Panc1 (cell line): ENCODE data around the gene ZCCHC24. TPM values are rescaled to one million over a fixed set of nuclear protein-coding genes. Genes with fewer than 3 reads are reported as not detected.

Experiments
- ATAC-seq: fragments of 200-7000 bp; cut with Tn5 transposase; 2 replicates; pipeline ENCODE4 v1.9.1; 2020; ENCODE audit warnings: mild to moderate bottlenecking, moderate library complexity
- BruUV-seq: library from RNA; stranded (reverse); fragments of 400-500 nt; replicated peaks from 2 replicates; lab custom pipeline; 2021; lab: Mats Ljungman, UMichigan
- CTCF ChIA-PET: fragments of 300-600 bp; sonication (Branson Sonifier 250); formaldehyde crosslinking; loops from one replicate; lab custom pipeline; 2022; ENCODE audit warnings: antibody characterized with exemption; lab: Charles Lee
- POLR2A ChIA-PET: fragments of 300-600 bp; sonication (Branson Sonifier 250); formaldehyde crosslinking; loops from one replicate; lab custom pipeline; 2022; ENCODE audit warnings: antibody characterized with exemption; lab: Charles Lee
- DNase-seq: peaks from one replicate; pipeline ENCODE4 v3.0.0-alpha.2; 2010; ENCODE audit warnings: low read depth, low spot score
- H3K27ac ChIP-seq: 2 replicates; pipeline ENCODE4 v1.5.1; 2011; ENCODE audit warnings: mild to moderate bottlenecking, low read length, inconsistent platforms
- H3K27me3 ChIP-seq: fragments of 200-500 bp; sonication (Bioruptor generic); 2 replicates; pipeline ENCODE4 v1.6.0; 2014; ENCODE audit warnings: low read length, inconsistent platforms; ENCODE audit not compliant: control insufficient read depth, insufficient read depth
- H3K36me3 ChIP-seq: fragments of 200-500 bp; sonication (Bioruptor generic); 2 replicates; pipeline ENCODE4 v1.5.1; 2014; ENCODE audit warnings: inconsistent platforms, mild to moderate bottlenecking, low read length, moderate library complexity; ENCODE audit not compliant: control insufficient read depth, insufficient read depth
- H3K4me1 ChIP-seq: 2 replicates; pipeline ENCODE4 v1.5.1; 2011; ENCODE audit warnings: inconsistent platforms, mild to moderate bottlenecking, low read length, moderate library complexity; ENCODE audit not compliant: control insufficient read depth, insufficient read depth
- H3K4me3 ChIP-seq, 2 experiments: 2 replicates each; pipeline ENCODE4 v1.5.1; 2011 to 2012; ENCODE audit warnings: low read depth in 2 of 2, low read length in 2 of 2, mild to moderate bottlenecking in 2 of 2, inconsistent platforms in 1 of 2, moderate library complexity in 1 of 2
- H3K9me3 ChIP-seq: fragments of 200-500 bp; sonication (Bioruptor generic); 2 replicates; pipeline ENCODE4 v1.5.1; 2014; ENCODE audit warnings: low read depth, mild to moderate bottlenecking, inconsistent platforms, low read length, moderate library complexity; ENCODE audit not compliant: control insufficient read depth, insufficient read depth
- CTCF ChIP-seq: fragments of 450-650 bp; IDR thresholded peaks from 2 replicates; pipeline ENCODE4 v1.5.1; 2017; ENCODE audit warnings: mild to moderate bottlenecking
- POLR2AphosphoS5 ChIP-seq: IDR thresholded peaks from 2 replicates; pipeline ENCODE4 v1.6.1; 2012; ENCODE audit warnings: mild to moderate bottlenecking, low read depth, low read length, moderate library complexity
- REST ChIP-seq, 2 experiments: IDR thresholded peaks; 2 replicates each; pipeline ENCODE4 v1.6.1; 2011 to 2012; ENCODE audit warnings: low read depth in 2 of 2, control low read depth in 1 of 2, low read length in 1 of 2, mild to moderate bottlenecking in 1 of 2, moderate library complexity in 1 of 2; ENCODE audit not compliant: insufficient read depth in 1 of 2
- SIN3A ChIP-seq: IDR thresholded peaks from 2 replicates; pipeline ENCODE4 v1.6.1; 2012; ENCODE audit warnings: low read depth, mild to moderate bottlenecking, low read length, moderate library complexity, borderline replicate concordance; ENCODE audit not compliant: insufficient read depth
- TCF7L2 ChIP-seq: IDR thresholded peaks from 2 replicates; pipeline ENCODE4 v1.6.1; 2011; ENCODE audit warnings: mild to moderate bottlenecking, low read depth, low read length, inconsistent platforms
- in situ Hi-C: cut with HindIII; loops from 2 replicates; pipeline ENCODE4 v1.10.0; 2016; ENCODE audit warnings: low sequenced_read_pairs, low pct_unique_long_range_greater_than_20kb
- intact Hi-C: fragments of 100-400 bp; cut with micrococcal nuclease; formaldehyde crosslinking; loops from one replicate; pipeline ENCODE4 v1.10.0; 2022; ENCODE audit not compliant: unreplicated experiment
- total RNA-seq: library from RNA; stranded (reverse); gene quantifications from one replicate; pipeline ENCODE4 v1.2.1, GENCODE V29; 2021; ENCODE audit not compliant: unreplicated experiment

The ZCCHC24 gene
- total RNA-seq, 1 experiment from 2014 or later, result 7.8 TPM

- POLR2A ChIA-PET, result no interaction called here
- Histone ChIP-seq H3K27ac (no peak overlapping the region), H3K9me3 (no peaks in the 10 kb centered on the region), H3K36me3 (no peaks in the 10 kb centered on the region), H3K27me3 (no peaks in the 10 kb centered on the region), H3K4me3 (no peak overlapping the region), H3K4me1 (peaks cover 5% of the 10 kb centered on the region)
- CTCF ChIA-PET, result interaction anchor here (0.5 to 0.8 kb wide), 2 partner anchors 63 to 77 kb away, joined by 3 to 5 read pairs; no protein-coding TSS in a partner anchor
- ATAC-seq (no peak), DNase-seq (no peak)
- in situ Hi-C loops (no loop called here), intact Hi-C loops (no loop called here)
- TF ChIP-seq CTCF, result no peak
- no peak for TF ChIP-seq SIN3A
- BruUV-seq, result no TSS peak
Observed at GRCh38 chr10:79397575-79398303, 47.7 kb downstream of the ZCCHC24 start.

- Histone ChIP-seq H3K4me1 (peaks cover 5% of the 10 kb centered on the region), H3K9me3 (no peaks in the 10 kb centered on the region), H3K4me3 (no peak overlapping the region), H3K27me3 (no peaks in the 10 kb centered on the region), H3K27ac (no peak overlapping the region), H3K36me3 (no peaks in the 10 kb centered on the region)
- BruUV-seq, result no TSS peak
- ChIA-PET POLR2A (no interaction called here), CTCF (interaction anchor here (0.8 kb wide), 1 partner anchor 62 kb away, joined by 3 read pairs; no protein-coding TSS in a partner anchor)
- TF ChIP-seq SIN3A (no peak), REST (IDR thresholded peaks at IDR 0.05; ENCODE audit: insufficient read depth in 1 of 2, low read depth in 2 of 2, low read length in 1 of 2) (no peak), CTCF (no peak), POLR2AphosphoS5 (no peak), TCF7L2 (no peak)
- ATAC-seq (no peak), DNase-seq (no peak)
- in situ Hi-C loops (no loop called here), intact Hi-C loops (no loop called here)
Observed at GRCh38 chr10:79397051-79397450, 48.4 kb downstream of the ZCCHC24 start.
